A673 (cell line): ENCODE results near the gene GALM. TPM values are rescaled to one million over a fixed set of nuclear protein-coding genes. Genes with fewer than 3 reads are reported as not detected.
A peak's percentile ranks its signal among the peaks of the same experiment; 100 is the strongest.

Experiments used
- BruUV-seq: library from RNA; stranded (reverse); fragments of 400-500 nt; replicated peaks from 2 replicates; lab custom pipeline; 2021; lab: Mats Ljungman, UMichigan
- CTCF ChIA-PET: fragments of 300-600 bp; sonication (Branson Sonifier 250); formaldehyde crosslinking; loops from one replicate; lab custom pipeline; 2022; ENCODE audit warnings: antibody characterized with exemption; lab: Charles Lee
- POLR2A ChIA-PET: fragments of 300-600 bp; sonication (Branson Sonifier 250); formaldehyde crosslinking; loops from one replicate; lab custom pipeline; 2022; ENCODE audit warnings: antibody characterized with exemption; ENCODE audit not compliant: low non-redundant PET; lab: Charles Lee
- DNase-seq: peaks from one replicate; pipeline ENCODE4 v3.0.0-alpha.2; 2015; ENCODE audit warnings: low spot score
- H3K27ac ChIP-seq: fragments of 200-600 bp; sonication (generic); 2 replicates; pipeline ENCODE4 v1.5.1; 2016; ENCODE audit warnings: mixed run types, low read depth, mild to moderate bottlenecking, mixed read lengths, antibody characterized with exemption, low read length; ENCODE audit not compliant: poor library complexity, severe bottlenecking
- H3K27me3 ChIP-seq: fragments of 200-600 bp; sonication (generic); replicated peaks from 2 replicates; pipeline ENCODE4 v1.6.1; 2017; ENCODE audit warnings: mixed run types, low read depth, mild to moderate bottlenecking, mixed read lengths, antibody characterized with exemption, low read length; ENCODE audit not compliant: insufficient read depth, poor library complexity
- H3K36me3 ChIP-seq: fragments of 200-600 bp; sonication (generic); 2 replicates; pipeline ENCODE4 v1.6.1; 2016; ENCODE audit warnings: mixed run types, mild to moderate bottlenecking, mixed read lengths, antibody characterized with exemption, low read length; ENCODE audit not compliant: insufficient read depth, poor library complexity, severe bottlenecking
- H3K4me1 ChIP-seq: fragments of 200-600 bp; sonication (generic); 2 replicates; pipeline ENCODE4 v1.6.1; 2017; ENCODE audit warnings: mixed run types, mild to moderate bottlenecking, mixed read lengths, antibody characterized with exemption, low read length; ENCODE audit not compliant: insufficient read depth, poor library complexity, severe bottlenecking
- H3K4me3 ChIP-seq: fragments of 200-600 bp; sonication (generic); 2 replicates; pipeline ENCODE4 v1.5.1; 2016; ENCODE audit warnings: low read depth, mixed run types, mild to moderate bottlenecking, mixed read lengths, low read length; ENCODE audit not compliant: poor library complexity, severe bottlenecking
- H3K9me3 ChIP-seq: fragments of 200-600 bp; sonication (generic); 2 replicates; pipeline ENCODE4 v1.6.1; 2016; ENCODE audit warnings: mixed run types, low read depth, mild to moderate bottlenecking, mixed read lengths, antibody characterized with exemption, low read length; ENCODE audit not compliant: poor library complexity, severe bottlenecking
- EZH2 ChIP-seq: fragments of 200-600 bp; sonication (generic); IDR thresholded peaks from 2 replicates; pipeline ENCODE4 v1.6.1; 2017; ENCODE audit warnings: borderline replicate concordance, low read depth, mild to moderate bottlenecking, mixed read lengths, antibody characterized with exemption, low read length; ENCODE audit not compliant: poor library complexity, severe bottlenecking
- intact Hi-C: fragments of 100-400 bp; cut with micrococcal nuclease; formaldehyde crosslinking; loops from one replicate; pipeline ENCODE4 v1.10.0; 2022; ENCODE audit not compliant: unreplicated experiment
- total RNA-seq: library from RNA; stranded (reverse); gene quantifications from 2 replicates; pipeline ENCODE4 v1.2.3, GENCODE V29; 2021
- TF ChIP-seq, protein P1 (sequence below): fragments of 300-800, 200-600 bp; sonication (generic); conservative IDR thresholded peaks from 2 replicates; pipeline ENCODE4 v1.5.1; 2017; ENCODE audit warnings: low read depth, mild to moderate bottlenecking, antibody characterized with exemption, low read length, moderate library complexity, mixed read lengths

Gene GALM
- total RNA-seq, 1 experiment from 2014 or later = 6.6 TPM

DNA sequence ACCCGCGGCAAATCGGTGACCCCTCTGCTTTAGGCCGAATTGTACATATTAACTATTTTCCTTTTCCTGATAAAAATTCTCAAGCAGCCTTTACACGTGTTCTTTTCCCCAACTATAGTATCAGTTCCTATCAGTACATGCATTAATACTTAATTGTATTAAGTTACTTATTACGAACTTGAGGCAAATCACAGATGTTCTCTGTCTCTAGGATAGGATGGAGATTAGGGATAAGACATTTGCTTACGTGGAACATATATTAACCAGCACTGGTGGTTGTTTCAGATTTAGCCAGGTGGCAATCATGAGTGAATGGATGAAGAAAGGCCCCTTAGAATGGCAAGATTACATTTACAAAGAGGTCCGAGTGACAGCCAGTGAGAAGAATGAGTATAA is 112.8 kb downstream of the GALM start:
- intact Hi-C loops = no loop called here

DNA sequence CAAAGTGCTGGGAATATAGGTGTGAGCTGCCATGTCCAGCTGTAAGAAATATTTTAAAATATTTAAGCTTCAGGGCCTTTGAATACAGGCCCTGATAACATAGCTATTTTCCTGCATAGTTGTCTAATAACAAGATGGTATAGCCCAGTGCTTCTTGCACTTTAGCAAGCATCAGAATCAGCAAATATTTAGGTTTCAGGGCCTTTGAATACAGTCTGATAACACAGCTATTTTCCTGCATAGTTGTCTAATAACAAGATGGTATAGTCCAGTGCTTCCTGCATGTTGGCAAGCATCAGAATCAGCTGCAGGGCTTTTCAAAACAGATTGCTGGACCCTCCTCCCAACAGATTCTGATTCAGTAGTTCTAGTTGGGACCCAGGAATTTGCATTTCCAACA is 117.7 kb downstream of the GALM start:
- ChIA-PET POLR2A (no interaction called here), CTCF (no interaction called here)
- DNase-seq = no peak
- Histone ChIP-seq H3K4me3 (no peak overlapping the region), H3K27ac (peak overlapping the region; percentile 32), H3K36me3 (peaks cover 9% of the 10 kb centered on the region), H3K27me3 (no peaks in the 10 kb centered on the region), H3K9me3 (no peaks in the 10 kb centered on the region), H3K4me1 (peaks cover 9% of the 10 kb centered on the region)
- TF ChIP-seq EZH2 = no peak
- no TSS peak for BruUV-seq
- intact Hi-C loops = no loop called here

More for the DNA sequence above, 112.8 kb downstream of the GALM start:
- Histone ChIP-seq H3K36me3 (peaks cover 9% of the 10 kb centered on the region), H3K4me3 (peak overlapping the region; percentile 65), H3K9me3 (no peaks in the 10 kb centered on the region), H3K27ac (peak overlapping the region; percentile 66), H3K4me1 (peaks cover 5% of the 10 kb centered on the region), H3K27me3 (no peaks in the 10 kb centered on the region)
- no TSS peak for BruUV-seq
- no peak for TF ChIP-seq EZH2
- TF ChIP-seq, protein P1, sequence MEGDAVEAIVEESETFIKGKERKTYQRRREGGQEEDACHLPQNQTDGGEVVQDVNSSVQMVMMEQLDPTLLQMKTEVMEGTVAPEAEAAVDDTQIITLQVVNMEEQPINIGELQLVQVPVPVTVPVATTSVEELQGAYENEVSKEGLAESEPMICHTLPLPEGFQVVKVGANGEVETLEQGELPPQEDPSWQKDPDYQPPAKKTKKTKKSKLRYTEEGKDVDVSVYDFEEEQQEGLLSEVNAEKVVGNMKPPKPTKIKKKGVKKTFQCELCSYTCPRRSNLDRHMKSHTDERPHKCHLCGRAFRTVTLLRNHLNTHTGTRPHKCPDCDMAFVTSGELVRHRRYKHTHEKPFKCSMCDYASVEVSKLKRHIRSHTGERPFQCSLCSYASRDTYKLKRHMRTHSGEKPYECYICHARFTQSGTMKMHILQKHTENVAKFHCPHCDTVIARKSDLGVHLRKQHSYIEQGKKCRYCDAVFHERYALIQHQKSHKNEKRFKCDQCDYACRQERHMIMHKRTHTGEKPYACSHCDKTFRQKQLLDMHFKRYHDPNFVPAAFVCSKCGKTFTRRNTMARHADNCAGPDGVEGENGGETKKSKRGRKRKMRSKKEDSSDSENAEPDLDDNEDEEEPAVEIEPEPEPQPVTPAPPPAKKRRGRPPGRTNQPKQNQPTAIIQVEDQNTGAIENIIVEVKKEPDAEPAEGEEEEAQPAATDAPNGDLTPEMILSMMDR = no peak
- DNase-seq = no peak
- CTCF ChIA-PET = no interaction called here
- POLR2A ChIA-PET = interaction anchor here (0.6 kb wide), 1 partner anchor 28 kb away, joined by 5 read pairs; no protein-coding TSS in a partner anchor

Other genes with a start within 250 kb of the GALM start
- gene HNRNPLL, start 63.2 kb upstream of the GALM start, total RNA-seq = 73.8 and 82.0 TPM in 2 replicates
- 320 and 355 TPM in 2 replicates for gene SRSF7, start 85.2 kb downstream of the GALM start, total RNA-seq
- gene GEMIN6, start 112.1 kb downstream of the GALM start, total RNA-seq = 27.9 and 31.1 TPM in 2 replicates
- gene DHX57, start 209.8 kb downstream of the GALM start, total RNA-seq = 30.6 and 33.2 TPM in 2 replicates
- 26.0 and 29.0 TPM in 2 replicates for gene MORN2, start 209.9 kb downstream of the GALM start, total RNA-seq
- 0.09 and 0.35 TPM in 2 replicates for gene ARHGEF33, start 223.8 kb downstream of the GALM start, total RNA-seq